ENCODE data around the gene TXNRD3.

- TF ChIP-seq, protein P1, sequence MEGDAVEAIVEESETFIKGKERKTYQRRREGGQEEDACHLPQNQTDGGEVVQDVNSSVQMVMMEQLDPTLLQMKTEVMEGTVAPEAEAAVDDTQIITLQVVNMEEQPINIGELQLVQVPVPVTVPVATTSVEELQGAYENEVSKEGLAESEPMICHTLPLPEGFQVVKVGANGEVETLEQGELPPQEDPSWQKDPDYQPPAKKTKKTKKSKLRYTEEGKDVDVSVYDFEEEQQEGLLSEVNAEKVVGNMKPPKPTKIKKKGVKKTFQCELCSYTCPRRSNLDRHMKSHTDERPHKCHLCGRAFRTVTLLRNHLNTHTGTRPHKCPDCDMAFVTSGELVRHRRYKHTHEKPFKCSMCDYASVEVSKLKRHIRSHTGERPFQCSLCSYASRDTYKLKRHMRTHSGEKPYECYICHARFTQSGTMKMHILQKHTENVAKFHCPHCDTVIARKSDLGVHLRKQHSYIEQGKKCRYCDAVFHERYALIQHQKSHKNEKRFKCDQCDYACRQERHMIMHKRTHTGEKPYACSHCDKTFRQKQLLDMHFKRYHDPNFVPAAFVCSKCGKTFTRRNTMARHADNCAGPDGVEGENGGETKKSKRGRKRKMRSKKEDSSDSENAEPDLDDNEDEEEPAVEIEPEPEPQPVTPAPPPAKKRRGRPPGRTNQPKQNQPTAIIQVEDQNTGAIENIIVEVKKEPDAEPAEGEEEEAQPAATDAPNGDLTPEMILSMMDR (IDR thresholded peaks at IDR 0.05): no peak
- TF ChIP-seq POLR2A (IDR thresholded peaks at IDR 0.05): no peak
Observed at GRCh38 chr3:126582311-126582710, 72.6 kb downstream of the TXNRD3 start.

Data from Peyer's patch (tissue), 4 donors.